ENCODE data around the gene CNOT10.

- TF ChIP-seq JUND (IDR thresholded peaks at IDR 0.05) (no peak), YY1 (IDR thresholded peaks at IDR 0.05; ENCODE audit: low read depth) (no peak), CTCF (IDR thresholded peaks at IDR 0.05) (no peak), RXRA (IDR thresholded peaks at IDR 0.05; ENCODE audit: borderline replicate concordance, low read depth) (no peak), EP300 (IDR thresholded peaks at IDR 0.05; ENCODE audit: borderline replicate concordance in 1 of 2, low read depth in 1 of 2, low read length in 1 of 2) (no peak), EZH2phosphoT487 (IDR thresholded peaks at IDR 0.05; ENCODE audit: borderline replicate concordance, low read depth) (no peak), SIN3A (IDR thresholded peaks at IDR 0.05; ENCODE audit: borderline replicate concordance, low read depth, low read length) (no peak), GABPA (IDR thresholded peaks at IDR 0.05; ENCODE audit: low read depth) (no peak), RAD21 (IDR thresholded peaks at IDR 0.05; ENCODE audit: low read length) (no peak), RFX5 (IDR thresholded peaks at IDR 0.05; ENCODE audit: low read length) (no peak), USF1 (IDR thresholded peaks at IDR 0.05; ENCODE audit: borderline replicate concordance, low read depth) (no peak), GATA2 (CRISPR knock-in tag; IDR thresholded peaks at IDR 0.05) (no peak), POLR2AphosphoS5 (IDR thresholded peaks at IDR 0.05; ENCODE audit: low read depth, low read length) (no peak)
Measured at GRCh38 chr3:32780735-32781210, 95.8 kb downstream of the CNOT10 start.
